ENCODE results near the gene RIMS1.
A peak's percentile ranks its signal among the peaks of the same experiment; 100 is the strongest.

Gene RIMS1

DNA sequence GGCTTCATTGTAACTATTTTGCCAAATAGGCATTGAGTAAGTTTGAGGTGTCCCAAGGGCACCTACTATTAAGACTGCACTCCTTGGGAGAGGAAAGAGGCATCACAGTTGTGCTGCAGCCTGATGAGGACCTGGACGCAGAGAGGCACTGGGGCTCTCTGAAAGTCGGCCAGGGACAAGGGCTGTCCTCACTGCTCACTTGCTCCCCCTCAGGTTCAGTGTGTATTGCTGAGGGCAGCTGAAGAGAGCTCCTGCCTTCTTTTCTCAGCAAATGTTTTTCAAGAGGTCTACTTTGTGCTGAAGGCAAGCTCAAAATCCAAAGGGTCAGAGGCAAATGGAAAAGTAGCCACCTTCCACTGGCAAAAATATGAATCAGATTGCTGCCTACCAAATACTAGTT, 331.8 kb downstream of the RIMS1 start:
- no peak overlapping the region for H3K4me3 ChIP-seq (ENCODE audit: low read depth, low read length)
- TF ChIP-seq, protein P1, sequence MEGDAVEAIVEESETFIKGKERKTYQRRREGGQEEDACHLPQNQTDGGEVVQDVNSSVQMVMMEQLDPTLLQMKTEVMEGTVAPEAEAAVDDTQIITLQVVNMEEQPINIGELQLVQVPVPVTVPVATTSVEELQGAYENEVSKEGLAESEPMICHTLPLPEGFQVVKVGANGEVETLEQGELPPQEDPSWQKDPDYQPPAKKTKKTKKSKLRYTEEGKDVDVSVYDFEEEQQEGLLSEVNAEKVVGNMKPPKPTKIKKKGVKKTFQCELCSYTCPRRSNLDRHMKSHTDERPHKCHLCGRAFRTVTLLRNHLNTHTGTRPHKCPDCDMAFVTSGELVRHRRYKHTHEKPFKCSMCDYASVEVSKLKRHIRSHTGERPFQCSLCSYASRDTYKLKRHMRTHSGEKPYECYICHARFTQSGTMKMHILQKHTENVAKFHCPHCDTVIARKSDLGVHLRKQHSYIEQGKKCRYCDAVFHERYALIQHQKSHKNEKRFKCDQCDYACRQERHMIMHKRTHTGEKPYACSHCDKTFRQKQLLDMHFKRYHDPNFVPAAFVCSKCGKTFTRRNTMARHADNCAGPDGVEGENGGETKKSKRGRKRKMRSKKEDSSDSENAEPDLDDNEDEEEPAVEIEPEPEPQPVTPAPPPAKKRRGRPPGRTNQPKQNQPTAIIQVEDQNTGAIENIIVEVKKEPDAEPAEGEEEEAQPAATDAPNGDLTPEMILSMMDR (IDR thresholded peaks at IDR 0.05; ENCODE audit: low read depth, low read length): peak; percentile 21; the same call in 1 of the 2 replicates

DNA sequence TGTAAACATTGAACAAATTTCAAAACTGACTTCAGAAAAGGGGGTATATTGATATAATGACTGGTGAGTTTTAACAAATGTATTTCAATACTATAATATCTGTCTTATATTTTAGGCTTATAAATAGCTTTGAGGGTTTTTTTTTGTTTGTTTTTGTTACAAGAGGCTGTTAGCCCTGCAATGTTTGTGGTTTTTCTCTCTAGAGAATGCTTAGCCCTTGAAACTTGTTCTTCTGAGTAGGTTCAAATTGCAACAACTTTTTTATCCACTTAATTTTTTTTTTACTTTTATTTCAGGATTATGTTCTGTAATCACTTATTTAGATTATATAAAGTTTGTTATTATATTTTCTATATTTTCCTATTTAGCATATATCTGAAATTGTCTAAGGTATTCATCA, 333.2 kb downstream of the RIMS1 start:
- H3K4me3 ChIP-seq (ENCODE audit: low read depth, low read length): no peak overlapping the region
- TF ChIP-seq, protein P1 (IDR thresholded peaks at IDR 0.05; ENCODE audit: low read depth, low read length): no peak

DNA sequence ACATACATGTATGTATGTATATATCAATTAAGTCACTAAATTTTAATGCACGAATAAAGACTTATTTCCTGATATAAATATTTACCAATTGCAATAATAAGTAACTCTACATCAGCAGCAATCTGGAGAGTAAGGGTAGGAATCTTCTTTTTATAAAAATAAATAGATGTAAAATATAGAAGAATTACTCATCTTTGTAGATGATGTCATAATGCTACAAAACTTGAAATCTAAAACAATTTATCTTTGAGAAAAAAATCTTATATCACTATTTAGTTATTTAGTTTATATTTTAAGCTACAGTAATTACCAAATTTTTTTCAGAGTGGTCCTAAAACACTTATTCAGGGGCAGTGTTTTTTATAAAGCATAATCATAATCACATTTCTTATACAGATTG, 351.7 kb downstream of the RIMS1 start:
- no peak overlapping the region for H3K4me3 ChIP-seq (ENCODE audit: low read depth, low read length)
- TF ChIP-seq, protein P1 (IDR thresholded peaks at IDR 0.05; ENCODE audit: low read depth, low read length): no peak

GRCh38 chr6:72238900-72239299, 352.6 kb downstream of the RIMS1 start:
- no peak overlapping the region for H3K4me3 ChIP-seq (ENCODE audit: low read depth, low read length)
- TF ChIP-seq, protein P1 (IDR thresholded peaks at IDR 0.05; ENCODE audit: low read depth, low read length): no peak

GRCh38 chr6:72245565-72245964, 359.2 kb downstream of the RIMS1 start:
- no peak overlapping the region for H3K4me3 ChIP-seq (ENCODE audit: low read depth, low read length)
- TF ChIP-seq, protein P1 (IDR thresholded peaks at IDR 0.05; ENCODE audit: low read depth, low read length): no peak

- TF ChIP-seq, protein P1 (IDR thresholded peaks at IDR 0.05; ENCODE audit: low read depth, low read length): no peak
- no peak overlapping the region for H3K4me3 ChIP-seq (ENCODE audit: low read depth, low read length)
Observed at GRCh38 chr6:72246926-72247325, 360.6 kb downstream of the RIMS1 start.

DNA sequence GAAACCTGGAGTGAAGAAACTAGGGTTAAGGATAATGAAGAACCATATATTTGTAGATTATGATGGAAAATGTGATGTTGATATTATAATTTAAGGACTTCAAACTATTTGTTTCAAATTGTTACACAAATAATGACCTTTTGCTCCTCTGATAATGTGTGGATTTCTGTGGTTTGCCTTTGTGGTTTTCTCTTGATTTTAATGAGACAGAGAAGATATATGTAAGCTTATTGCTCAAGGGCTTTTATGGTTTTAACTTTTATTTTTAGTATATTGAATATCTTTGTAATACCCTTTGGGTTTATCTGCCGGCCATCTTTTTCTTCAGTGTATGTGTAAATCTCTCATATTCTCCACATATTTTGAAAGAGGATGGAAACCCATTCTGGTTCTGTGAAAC, 362.3 kb downstream of the RIMS1 start:
- no peak overlapping the region for H3K4me3 ChIP-seq (ENCODE audit: low read depth, low read length)
- TF ChIP-seq, protein P1 (IDR thresholded peaks at IDR 0.05; ENCODE audit: low read depth, low read length): no peak

Data from WI38 (cell line).